ENCODE results near the gene TGFBR2. TPM values are rescaled to one million over a fixed set of nuclear protein-coding genes. Genes with fewer than 3 reads are reported as not detected.

TGFBR2 gene
- total RNA-seq, 2 donors from 2014 or later = 91.8 to 143 TPM

DNA sequence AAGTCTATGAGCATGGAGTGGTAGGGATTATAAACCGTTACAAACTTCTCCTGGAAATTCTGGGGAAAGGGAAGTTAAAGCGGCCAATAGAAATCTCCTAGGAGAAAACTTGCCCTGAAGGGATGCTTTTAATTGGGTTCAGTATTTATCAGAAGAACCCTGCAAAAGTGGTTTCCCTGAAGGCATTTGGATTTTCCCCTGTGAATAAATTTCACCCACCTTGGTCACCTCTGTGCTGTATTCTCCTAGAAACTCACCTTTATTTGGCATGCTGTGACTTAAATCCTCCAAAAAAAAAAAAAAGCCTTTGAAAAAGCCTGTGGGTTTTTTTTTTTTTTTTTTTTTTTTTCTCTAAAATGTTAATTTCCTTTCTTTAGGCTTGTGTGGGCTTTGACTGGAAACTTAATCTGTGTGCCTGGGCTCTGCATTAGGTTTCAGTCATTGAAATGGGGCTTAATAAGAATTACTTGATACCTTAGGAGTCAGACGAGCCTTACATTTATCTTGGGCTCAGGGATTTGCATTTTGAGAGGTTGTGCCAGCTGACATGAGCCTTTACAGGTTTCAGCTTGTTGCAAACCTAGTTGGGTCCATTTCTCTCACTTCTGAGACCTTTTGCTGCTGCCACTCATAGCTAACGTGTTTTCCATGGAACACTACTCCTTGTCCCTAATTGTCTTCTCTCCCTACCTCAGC, 22.0 kb downstream of the TGFBR2 start:
- no peaks in the 10 kb centered on the region for H3K9me3 ChIP-seq
- peak overlapping the region in 3 of 4 donors; percentile 33 to 52 (median 36) for H3K27ac ChIP-seq
- TF ChIP-seq CTCF (IDR thresholded peaks at IDR 0.05) (no peak), POLR2A (IDR thresholded peaks at IDR 0.05) (no peak)
- peaks cover 68% of the 10 kb centered on the region for H3K4me1 ChIP-seq
- intact Hi-C loops (cut with DNase I) = loop anchor here (10.0 kb wide), 1 partner anchor 104 kb away; no protein-coding TSS in a partner anchor
- H3K4me3 ChIP-seq = no peak overlapping the region
- ATAC-seq (no peak), DNase-seq (no peak)
- H3K27me3 ChIP-seq = no peaks in the 10 kb centered on the region
- 68 to 69% methylated on average over 4 of the region's 4 CpGs for WGBS, 2 donors
- no peaks in the 10 kb centered on the region for H3K36me3 ChIP-seq (replicated peaks in 1 of 2; ENCODE audit: insufficient read depth in 1 of 2, low read depth in 2 of 2)

DNA sequence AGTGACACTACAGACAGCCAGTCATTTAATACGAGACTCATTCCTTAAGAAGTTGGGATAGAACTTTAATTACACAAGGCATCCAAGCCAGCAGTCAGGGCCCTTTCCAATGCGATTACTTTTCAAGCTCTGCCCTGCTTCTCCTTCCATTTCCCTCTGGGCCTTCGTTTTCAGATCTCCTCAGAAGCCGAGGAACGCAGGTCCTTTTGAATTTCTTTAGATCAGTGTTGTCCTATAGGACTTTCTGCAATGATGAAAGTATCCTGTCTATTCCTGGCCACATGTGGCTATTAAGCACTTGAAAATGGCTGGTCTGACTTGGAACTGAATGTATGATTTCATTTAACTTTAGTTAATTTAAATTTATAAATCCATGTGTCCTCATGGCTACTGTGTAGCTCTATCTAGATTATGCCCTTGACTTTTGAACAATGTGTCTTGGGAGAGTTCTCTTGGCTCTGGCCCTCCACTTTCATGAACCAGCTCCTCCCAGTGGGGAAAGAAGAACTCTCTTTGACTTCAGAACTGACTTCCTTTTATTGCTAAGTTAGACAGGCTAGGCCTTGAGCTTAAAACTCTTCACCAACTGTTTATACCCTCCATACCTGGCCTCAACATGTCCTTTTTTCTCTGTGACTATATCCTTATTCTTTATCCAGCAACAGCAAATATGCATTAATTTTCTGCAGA, 22.6 kb downstream of the TGFBR2 start:
- H3K36me3 ChIP-seq (replicated peaks in 1 of 2; ENCODE audit: insufficient read depth in 1 of 2, low read depth in 2 of 2) = no peaks in the 10 kb centered on the region
- H3K27ac ChIP-seq = peak overlapping the region in 3 of 4 donors; percentile 33 to 52 (median 36)
- H3K27me3 ChIP-seq = no peaks in the 10 kb centered on the region
- intact Hi-C loops (cut with DNase I) = loop anchor here (10.0 kb wide), 1 partner anchor 104 kb away; no protein-coding TSS in a partner anchor
- H3K9me3 ChIP-seq = no peaks in the 10 kb centered on the region
- DNase-seq = peak in 2 of 4 donors; percentile 40 to 52
- 77 to 92% methylated on average over 5 of the region's 5 CpGs for WGBS, 2 donors
- H3K4me3 ChIP-seq = no peak overlapping the region
- peak; percentile 61 for ATAC-seq
- peak; percentile 9 to 53 (median 35) for TF ChIP-seq CTCF (IDR thresholded peaks at IDR 0.05)
- TF ChIP-seq POLR2A (IDR thresholded peaks at IDR 0.05) = no peak
- peaks cover 72% of the 10 kb centered on the region for H3K4me1 ChIP-seq

- TF ChIP-seq CTCF (IDR thresholded peaks at IDR 0.05) (no peak), POLR2A (IDR thresholded peaks at IDR 0.05) (no peak)
- WGBS, 2 donors = 80 to 90% methylated on average over 6 of the region's 6 CpGs
Observed at GRCh38 chr3:30629746-30630145, 23.3 kb downstream of the TGFBR2 start.

GRCh38 chr3:30630238-30631030, 24.0 kb downstream of the TGFBR2 start:
- Histone ChIP-seq H3K9me3 (no peaks in the 10 kb centered on the region), H3K4me1 (peaks cover 83% of the 10 kb centered on the region), H3K27me3 (no peaks in the 10 kb centered on the region), H3K27ac (peak overlapping the region in 2 of 4 donors; percentile 9 to 36), H3K4me3 (no peak overlapping the region), H3K36me3 (replicated peaks in 1 of 2; ENCODE audit: insufficient read depth in 1 of 2, low read depth in 2 of 2) (no peaks in the 10 kb centered on the region)
- intact Hi-C loops (cut with DNase I) = no loop called here
- DNase-seq = no peak
- WGBS, 2 donors = 89 to 96% methylated on average over 2 of the region's 2 CpGs
- TF ChIP-seq CTCF (IDR thresholded peaks at IDR 0.05) (no peak), POLR2A (IDR thresholded peaks at IDR 0.05) (no peak)
- ATAC-seq = no peak

More at GRCh38 chr3:30629746-30630145, 23.3 kb downstream of the TGFBR2 start:
- H3K4me1 ChIP-seq = peaks cover 76% of the 10 kb centered on the region
- peak overlapping the region in 2 of 4 donors; percentile 36 to 52 for H3K27ac ChIP-seq
- no peak overlapping the region for H3K4me3 ChIP-seq
- no peak for ATAC-seq
- no peaks in the 10 kb centered on the region for H3K27me3 ChIP-seq
- intact Hi-C loops (cut with DNase I) = loop anchor here (10.0 kb wide), 1 partner anchor 105 kb away; no protein-coding TSS in a partner anchor
- no peaks in the 10 kb centered on the region for H3K36me3 ChIP-seq (replicated peaks in 1 of 2; ENCODE audit: insufficient read depth in 1 of 2, low read depth in 2 of 2)
- no peaks in the 10 kb centered on the region for H3K9me3 ChIP-seq
- no peak for DNase-seq
